Activated T-helper 2 cell treated with anti-CD3 and anti-CD28 coated beads, Interferon-gamma antibody, Interleukin-2, Interleukin-4, amounts not matched to agents 10 μg/mL and 5 μg/mL and 100 μg/mL, durations not matched to agents 14 hours and 24 hours and 36 hours (primary cell): Measurements from ENCODE around the gene ARHGEF17. TPM values are rescaled to one million over a fixed set of nuclear protein-coding genes. Genes with fewer than 3 reads are reported as not detected.
A peak's percentile ranks its signal among the peaks of the same experiment; 100 is the strongest.

Experiments
- DNase-seq: peaks from one replicate; pipeline ENCODE4 v3.0.0; 2021; ENCODE audit warnings: low spot score
- H3K27ac Mint-ChIP-seq: one replicate; pipeline ENCODE4 v1.8.0; 2021; ENCODE audit warnings: mixed read lengths
- H3K27me3 Mint-ChIP-seq: one replicate; pipeline ENCODE4 v1.8.0; 2021; ENCODE audit warnings: low read depth, mixed read lengths
- H3K36me3 Mint-ChIP-seq: one replicate; pipeline ENCODE4 v1.8.0; 2021; ENCODE audit warnings: low read depth, mixed read lengths
- H3K4me1 Mint-ChIP-seq: one replicate; pipeline ENCODE4 v1.8.0; 2021; ENCODE audit warnings: low read depth, mixed read lengths
- H3K4me3 Mint-ChIP-seq: one replicate; pipeline ENCODE4 v1.8.0; 2021; ENCODE audit warnings: low read depth, mild to moderate bottlenecking, moderate library complexity, mixed read lengths
- H3K9me3 Mint-ChIP-seq: one replicate; pipeline ENCODE4 v1.8.0; 2021; ENCODE audit warnings: mixed read lengths
- intact Hi-C: fragments of 100-400 bp; cut with micrococcal nuclease; formaldehyde crosslinking; loops from one replicate; pipeline ENCODE4 v1.15.1; 2023
- total RNA-seq: library from RNA; stranded (reverse); gene quantifications from 2 replicates; pipeline ENCODE4 v1.2.3, GENCODE V29; 2022

Gene ARHGEF17
- total RNA-seq, 1 donor from 2014 or later = 0.30 TPM

- intact Hi-C loops = no loop called here
- Mint-ChIP-seq H3K27me3 (peaks cover 17% of the 10 kb centered on the region), H3K36me3 (no peaks in the 10 kb centered on the region), H3K27ac (no peak overlapping the region), H3K9me3 (no peaks in the 10 kb centered on the region), H3K4me3 (no peak overlapping the region), H3K4me1 (peaks cover 18% of the 10 kb centered on the region)
- DNase-seq = no peak
Measured at GRCh38 chr11:73291781-73292524, 16.1 kb upstream of the ARHGEF17 start.

DNA sequence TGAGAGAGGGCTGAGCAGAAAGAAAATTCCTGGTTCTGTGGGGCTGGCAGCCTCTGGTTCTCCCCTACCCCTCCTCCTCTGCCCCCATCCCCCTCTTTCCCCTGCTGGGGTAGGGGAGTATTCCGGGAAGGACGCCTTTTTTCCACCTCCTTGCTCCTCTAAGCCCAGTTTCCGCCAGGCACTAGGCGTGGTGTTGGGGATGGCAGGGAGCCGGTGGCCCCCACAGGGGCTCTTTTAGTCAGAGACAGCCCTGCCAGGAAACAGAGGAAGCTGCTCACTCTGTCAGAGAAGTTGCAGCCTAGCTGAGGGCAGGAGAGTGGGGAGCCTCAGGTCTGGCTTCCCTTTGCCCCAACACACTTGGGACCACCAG, 15.6 kb upstream of the ARHGEF17 start:
- DNase-seq = no peak
- H3K27ac Mint-ChIP-seq = no peak overlapping the region
- peaks cover 18% of the 10 kb centered on the region for H3K4me1 Mint-ChIP-seq
- H3K27me3 Mint-ChIP-seq = peaks cover 14% of the 10 kb centered on the region
- no peaks in the 10 kb centered on the region for H3K9me3 Mint-ChIP-seq
- H3K36me3 Mint-ChIP-seq = no peaks in the 10 kb centered on the region
- no peak overlapping the region for H3K4me3 Mint-ChIP-seq
- intact Hi-C loops = no loop called here

- Mint-ChIP-seq H3K36me3 (no peaks in the 10 kb centered on the region), H3K27ac (no peak overlapping the region), H3K4me3 (no peak overlapping the region), H3K27me3 (peaks cover 14% of the 10 kb centered on the region), H3K9me3 (no peaks in the 10 kb centered on the region), H3K4me1 (peaks cover 11% of the 10 kb centered on the region)
- intact Hi-C loops = no loop called here
- DNase-seq = no peak
Measured at GRCh38 chr11:73293356-73293936, 14.6 kb upstream of the ARHGEF17 start.

GRCh38 chr11:73294604-73295003, 13.5 kb upstream of the ARHGEF17 start:
- H3K9me3 Mint-ChIP-seq = no peaks in the 10 kb centered on the region
- no peak overlapping the region for H3K4me3 Mint-ChIP-seq
- H3K36me3 Mint-ChIP-seq = no peaks in the 10 kb centered on the region
- peaks cover 14% of the 10 kb centered on the region for H3K27me3 Mint-ChIP-seq
- intact Hi-C loops = loop anchor here (1.0 kb wide), 1 partner anchor 41 kb away; no protein-coding TSS in a partner anchor
- no peak for DNase-seq
- peaks cover 2% of the 10 kb centered on the region for H3K4me1 Mint-ChIP-seq
- H3K27ac Mint-ChIP-seq = no peak overlapping the region

DNA sequence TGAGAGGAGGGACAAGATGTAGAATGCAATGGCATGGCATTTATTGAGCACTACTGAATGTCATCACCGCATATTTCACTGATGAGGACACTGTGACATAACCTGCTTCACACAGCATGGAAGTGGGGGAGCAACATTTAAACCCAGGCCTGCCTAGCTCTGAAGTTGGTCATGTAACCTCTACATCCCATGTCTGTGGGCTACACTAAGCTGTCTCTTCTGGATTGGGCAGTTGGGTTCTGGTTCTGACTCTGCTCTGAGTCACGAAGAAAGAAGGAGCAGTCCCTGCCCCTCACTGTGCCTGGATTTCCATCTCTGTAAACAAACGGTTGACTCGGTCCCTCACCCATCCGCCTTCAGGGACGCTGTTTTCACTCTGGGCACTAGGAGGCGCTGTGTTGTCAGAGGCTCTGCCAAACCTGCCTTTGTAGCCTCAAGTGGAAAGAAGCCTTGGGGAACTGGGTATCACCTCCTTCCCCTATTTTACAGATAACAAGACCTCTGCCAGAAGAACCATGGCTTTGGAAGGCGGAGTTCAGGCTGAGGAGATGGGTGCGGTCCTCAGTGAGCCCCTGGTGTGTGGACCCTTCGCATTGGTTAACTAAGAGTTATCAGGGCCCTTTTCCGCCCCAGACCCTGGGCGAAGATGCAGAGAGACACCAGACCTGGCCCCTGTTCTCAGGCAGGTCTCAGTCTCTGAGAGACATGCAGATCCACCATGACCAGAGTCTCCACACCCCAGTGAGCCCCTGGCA, 12.7 kb upstream of the ARHGEF17 start:
- Mint-ChIP-seq H3K27me3 (peaks cover 15% of the 10 kb centered on the region), H3K4me1 (peaks cover 2% of the 10 kb centered on the region), H3K4me3 (no peak overlapping the region), H3K36me3 (no peaks in the 10 kb centered on the region), H3K9me3 (no peaks in the 10 kb centered on the region), H3K27ac (no peak overlapping the region)
- intact Hi-C loops = loop anchor here (1.0 kb wide), 1 partner anchor 40 kb away; no protein-coding TSS in a partner anchor
- DNase-seq = peak; percentile 69

DNA sequence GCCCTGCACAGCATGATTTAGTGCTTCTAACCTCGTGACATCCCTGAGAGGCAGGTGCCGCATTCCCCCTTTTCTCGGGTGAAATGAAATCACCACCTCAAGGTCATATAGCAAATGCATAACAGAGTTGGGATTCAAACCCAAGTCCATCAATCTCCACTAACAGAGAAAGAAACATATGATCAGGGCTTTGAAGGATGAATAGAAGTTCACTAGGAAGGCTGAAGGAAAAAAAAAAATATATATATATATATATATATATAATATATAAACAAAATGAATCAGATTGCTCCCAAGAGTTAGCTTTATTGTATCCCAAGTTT, 12.1 kb upstream of the ARHGEF17 start:
- H3K27me3 Mint-ChIP-seq = peaks cover 16% of the 10 kb centered on the region
- H3K36me3 Mint-ChIP-seq = no peaks in the 10 kb centered on the region
- DNase-seq = no peak
- peaks cover 2% of the 10 kb centered on the region for H3K4me1 Mint-ChIP-seq
- intact Hi-C loops = loop anchor here (1.0 kb wide), 1 partner anchor 39 kb away; no protein-coding TSS in a partner anchor
- H3K27ac Mint-ChIP-seq = no peak overlapping the region
- H3K4me3 Mint-ChIP-seq = no peak overlapping the region
- H3K9me3 Mint-ChIP-seq = no peaks in the 10 kb centered on the region

DNA sequence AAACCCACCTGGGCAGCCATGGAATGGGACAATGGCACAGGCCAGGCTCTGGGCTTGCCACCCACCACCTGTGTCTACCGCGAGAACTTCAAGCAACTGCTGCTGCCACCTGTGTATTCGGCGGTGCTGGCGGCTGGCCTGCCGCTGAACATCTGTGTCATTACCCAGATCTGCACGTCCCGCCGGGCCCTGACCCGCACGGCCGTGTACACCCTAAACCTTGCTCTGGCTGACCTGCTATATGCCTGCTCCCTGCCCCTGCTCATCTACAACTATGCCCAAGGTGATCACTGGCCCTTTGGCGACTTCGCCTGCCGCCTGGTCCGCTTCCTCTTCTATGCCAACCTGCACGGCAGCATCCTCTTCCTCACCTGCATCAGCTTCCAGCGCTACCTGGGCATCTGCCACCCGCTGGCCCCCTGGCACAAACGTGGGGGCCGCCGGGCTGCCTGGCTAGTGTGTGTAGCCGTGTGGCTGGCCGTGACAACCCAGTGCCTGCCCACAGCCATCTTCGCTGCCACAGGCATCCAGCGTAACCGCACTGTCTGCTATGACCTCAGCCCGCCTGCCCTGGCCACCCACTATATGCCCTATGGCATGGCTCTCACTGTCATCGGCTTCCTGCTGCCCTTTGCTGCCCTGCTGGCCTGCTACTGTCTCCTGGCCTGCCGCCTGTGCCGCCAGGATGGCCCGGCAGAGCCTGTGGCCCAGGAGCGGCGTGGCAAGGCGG, 11.4 kb upstream of the ARHGEF17 start:
- H3K36me3 Mint-ChIP-seq = no peaks in the 10 kb centered on the region
- no peaks in the 10 kb centered on the region for H3K9me3 Mint-ChIP-seq
- intact Hi-C loops = no loop called here
- no peak overlapping the region for H3K27ac Mint-ChIP-seq
- no peak overlapping the region for H3K4me3 Mint-ChIP-seq
- peaks cover 2% of the 10 kb centered on the region for H3K4me1 Mint-ChIP-seq
- DNase-seq = no peak
- H3K27me3 Mint-ChIP-seq = peaks cover 14% of the 10 kb centered on the region

DNA sequence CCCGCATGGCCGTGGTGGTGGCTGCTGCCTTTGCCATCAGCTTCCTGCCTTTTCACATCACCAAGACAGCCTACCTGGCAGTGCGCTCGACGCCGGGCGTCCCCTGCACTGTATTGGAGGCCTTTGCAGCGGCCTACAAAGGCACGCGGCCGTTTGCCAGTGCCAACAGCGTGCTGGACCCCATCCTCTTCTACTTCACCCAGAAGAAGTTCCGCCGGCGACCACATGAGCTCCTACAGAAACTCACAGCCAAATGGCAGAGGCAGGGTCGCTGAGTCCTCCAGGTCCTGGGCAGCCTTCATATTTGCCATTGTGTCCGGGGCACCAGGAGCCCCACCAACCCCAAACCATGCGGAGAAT, 10.9 kb upstream of the ARHGEF17 start:
- no peak overlapping the region for H3K27ac Mint-ChIP-seq
- peaks cover 2% of the 10 kb centered on the region for H3K4me1 Mint-ChIP-seq
- H3K9me3 Mint-ChIP-seq = no peaks in the 10 kb centered on the region
- intact Hi-C loops = no loop called here
- H3K36me3 Mint-ChIP-seq = no peaks in the 10 kb centered on the region
- H3K4me3 Mint-ChIP-seq = no peak overlapping the region
- peaks cover 14% of the 10 kb centered on the region for H3K27me3 Mint-ChIP-seq
- DNase-seq = no peak

GRCh38 chr11:73297702-73298101, 10.4 kb upstream of the ARHGEF17 start:
- intact Hi-C loops = no loop called here
- DNase-seq = no peak
- no peak overlapping the region for H3K4me3 Mint-ChIP-seq
- no peaks in the 10 kb centered on the region for H3K9me3 Mint-ChIP-seq
- peaks cover 2% of the 10 kb centered on the region for H3K4me1 Mint-ChIP-seq
- H3K27me3 Mint-ChIP-seq = peaks cover 15% of the 10 kb centered on the region
- H3K27ac Mint-ChIP-seq = no peak overlapping the region
- H3K36me3 Mint-ChIP-seq = no peaks in the 10 kb centered on the region

DNA sequence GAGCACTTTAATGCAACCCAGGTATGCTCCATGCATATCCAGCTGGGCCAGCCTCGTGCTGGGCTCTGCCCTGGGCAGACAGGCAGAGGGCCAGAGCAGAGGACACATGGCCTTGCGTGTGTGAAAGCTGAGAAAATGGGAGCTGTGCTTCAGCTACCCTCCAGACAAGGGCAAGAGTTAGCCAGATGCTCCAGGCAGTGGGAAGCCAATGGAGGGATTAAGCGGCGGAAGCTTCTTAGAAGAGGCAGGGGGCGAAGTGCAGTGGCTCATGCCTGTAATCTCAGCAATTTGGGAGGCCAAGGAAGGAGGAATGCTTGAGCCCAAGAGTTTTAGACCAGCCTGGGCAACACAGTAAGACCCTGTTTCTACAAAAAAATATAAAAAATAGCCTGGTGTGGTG, 9.8 kb upstream of the ARHGEF17 start:
- intact Hi-C loops = no loop called here

GRCh38 chr11:73299751-73300150, 8.3 kb upstream of the ARHGEF17 start:
- intact Hi-C loops = no loop called here
- DNase-seq = no peak
- peaks cover 2% of the 10 kb centered on the region for H3K4me1 Mint-ChIP-seq
- no peak overlapping the region for H3K27ac Mint-ChIP-seq
- no peak overlapping the region for H3K4me3 Mint-ChIP-seq
- peaks cover 19% of the 10 kb centered on the region for H3K27me3 Mint-ChIP-seq
- H3K9me3 Mint-ChIP-seq = no peaks in the 10 kb centered on the region
- no peaks in the 10 kb centered on the region for H3K36me3 Mint-ChIP-seq

More for the DNA sequence above, 9.8 kb upstream of the ARHGEF17 start:
- Mint-ChIP-seq H3K36me3 (no peaks in the 10 kb centered on the region), H3K4me3 (no peak overlapping the region), H3K9me3 (no peaks in the 10 kb centered on the region), H3K27me3 (peaks cover 16% of the 10 kb centered on the region), H3K27ac (no peak overlapping the region), H3K4me1 (peaks cover 2% of the 10 kb centered on the region)
- no peak for DNase-seq

DNA sequence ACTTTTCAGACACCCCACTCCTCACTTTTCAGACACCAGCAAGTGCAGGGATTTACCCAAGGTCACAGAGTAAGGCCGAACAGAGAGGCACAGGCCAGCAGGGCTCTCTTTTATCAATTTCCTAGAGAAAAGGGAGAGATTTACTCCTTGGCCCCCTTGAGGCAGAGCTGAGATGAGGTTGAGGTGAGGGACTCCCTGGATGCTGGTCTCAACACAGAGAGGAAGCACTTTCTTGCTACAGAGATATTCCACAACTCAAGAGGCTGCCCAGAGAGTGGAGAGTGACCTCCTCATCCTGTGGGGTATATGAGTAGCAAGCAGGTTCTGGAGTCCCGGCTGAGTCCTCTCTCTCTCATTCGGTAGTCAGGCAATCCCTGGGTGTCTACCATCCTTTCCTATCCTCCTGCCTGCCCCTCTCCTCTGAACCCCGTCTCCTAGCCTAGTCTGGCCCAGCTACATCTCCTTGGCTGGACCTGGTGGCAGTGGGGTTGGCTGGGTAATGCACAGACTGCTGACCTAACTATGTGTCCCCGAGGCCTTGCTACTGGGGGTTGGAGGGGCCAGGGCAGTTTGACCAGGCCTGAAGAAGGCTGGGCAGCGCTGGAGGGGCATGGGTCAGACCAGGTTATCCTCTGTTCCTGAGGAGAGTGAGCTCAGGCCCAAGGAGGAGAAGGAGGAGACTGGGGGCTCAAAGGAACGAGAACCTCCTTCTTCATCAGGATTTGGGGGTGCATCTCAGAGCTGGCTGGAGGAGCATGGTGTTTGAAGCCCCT, 1.8 kb upstream of the ARHGEF17 start:
- intact Hi-C loops = loop anchor here (5.0 kb wide), 2 partner anchors 71 to 86 kb away; partner anchors contain the start of gene RELT
- Mint-ChIP-seq H3K27me3 (peaks cover 45% of the 10 kb centered on the region), H3K9me3 (no peaks in the 10 kb centered on the region), H3K36me3 (no peaks in the 10 kb centered on the region), H3K4me3 (peak overlapping the region; percentile 18), H3K27ac (no peak overlapping the region), H3K4me1 (peaks cover 6% of the 10 kb centered on the region)
- DNase-seq = no peak
